Prostate gland (tissue), 2 donors: ENCODE results near the gene MXRA5.
A peak's percentile ranks its signal among the peaks of the same experiment; 100 is the strongest.

ENCODE experiments used
- POLR2AphosphoS5 ChIP-seq: sonication (generic); formaldehyde crosslinking; IDR thresholded peaks from one replicate; pipeline ENCODE4 v1.6.1; 2017; ENCODE audit warnings: antibody characterized with exemption
- TF ChIP-seq, protein P1 (sequence below), 4 experiments: fragments of 200-600 bp in 2 of 4; fragments of 450-650 bp in 2 of 4; sonication (generic) in 2 of 4; IDR thresholded peaks; 1 replicate in 3 of 4; 2 replicates in 1 of 4; pipeline ENCODE4 v1.5.1; 2016 to 2019; ENCODE audit warnings: antibody characterized with exemption in 4 of 4, mild to moderate bottlenecking in 2 of 4, moderate library complexity in 2 of 4

DNA sequence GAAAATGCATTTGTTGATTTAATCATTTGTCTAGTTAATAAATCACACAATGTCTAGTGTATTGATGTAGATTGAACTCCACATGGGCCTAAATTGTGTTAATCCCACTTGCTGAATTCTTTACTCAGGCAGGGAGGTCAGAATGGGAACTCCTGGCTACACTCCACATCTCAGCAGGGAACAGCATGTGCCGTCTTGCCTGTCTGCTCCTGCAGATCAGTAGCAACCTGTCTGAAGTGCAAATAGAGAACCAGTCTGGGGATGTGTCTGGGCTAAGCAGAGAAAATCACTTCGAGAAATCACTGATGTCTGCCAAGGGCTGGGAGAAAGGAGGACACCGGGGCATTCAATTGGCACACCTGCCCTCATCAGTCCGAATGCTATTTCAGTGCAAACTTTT is 16.5 kb upstream of the MXRA5 start:
- TF ChIP-seq, protein P1, sequence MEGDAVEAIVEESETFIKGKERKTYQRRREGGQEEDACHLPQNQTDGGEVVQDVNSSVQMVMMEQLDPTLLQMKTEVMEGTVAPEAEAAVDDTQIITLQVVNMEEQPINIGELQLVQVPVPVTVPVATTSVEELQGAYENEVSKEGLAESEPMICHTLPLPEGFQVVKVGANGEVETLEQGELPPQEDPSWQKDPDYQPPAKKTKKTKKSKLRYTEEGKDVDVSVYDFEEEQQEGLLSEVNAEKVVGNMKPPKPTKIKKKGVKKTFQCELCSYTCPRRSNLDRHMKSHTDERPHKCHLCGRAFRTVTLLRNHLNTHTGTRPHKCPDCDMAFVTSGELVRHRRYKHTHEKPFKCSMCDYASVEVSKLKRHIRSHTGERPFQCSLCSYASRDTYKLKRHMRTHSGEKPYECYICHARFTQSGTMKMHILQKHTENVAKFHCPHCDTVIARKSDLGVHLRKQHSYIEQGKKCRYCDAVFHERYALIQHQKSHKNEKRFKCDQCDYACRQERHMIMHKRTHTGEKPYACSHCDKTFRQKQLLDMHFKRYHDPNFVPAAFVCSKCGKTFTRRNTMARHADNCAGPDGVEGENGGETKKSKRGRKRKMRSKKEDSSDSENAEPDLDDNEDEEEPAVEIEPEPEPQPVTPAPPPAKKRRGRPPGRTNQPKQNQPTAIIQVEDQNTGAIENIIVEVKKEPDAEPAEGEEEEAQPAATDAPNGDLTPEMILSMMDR (IDR thresholded peaks at IDR 0.05) = no peak
- TF ChIP-seq POLR2AphosphoS5 = peak; percentile 59
